ENCODE results near the gene APOL1. TPM values are rescaled to one million over a fixed set of nuclear protein-coding genes. Genes with fewer than 3 reads are reported as not detected.

Gene APOL1
- polyA plus RNA-seq, 1 of the 3 experiments (the other 2 are of a cell fraction) = 0.56 TPM

GRCh38 chr22:36298118-36298517, 45.2 kb downstream of the APOL1 start (continued):
- TF ChIP-seq CTCF (IDR thresholded peaks at IDR 0.05) = no peak
- no peak for TF ChIP-seq EZH2phosphoT487 (IDR thresholded peaks at IDR 0.05; ENCODE audit: borderline replicate concordance, low read depth)
- TF ChIP-seq CHD2 (IDR thresholded peaks at IDR 0.05; ENCODE audit: low read length, partially characterized antibody) = no peak

GRCh38 chr22:36298601-36299000, 45.7 kb downstream of the APOL1 start:
- 93% methylated on average over 6 of the region's 13 CpGs for WGBS (ENCODE audit: low lambda C conversion rate)
- ChIA-PET CTCF (interaction anchor here (0.7 to 13.6 kb wide), 5 partner anchors 14 to 172 kb away, joined by 3 to 329 read pairs (median 34); no protein-coding TSS in a partner anchor), POLR2A (no interaction called here)
- DNase-seq = no peak
- H3K27me3 ChIP-seq (ENCODE audit: insufficient read depth) = no peaks in the 10 kb centered on the region
- peaks cover 82% of the 10 kb centered on the region for H4K20me1 ChIP-seq (ENCODE audit: insufficient read depth)
- peak overlapping the region in 1 of 2 experiments; percentile 15; a peak in 2 of 4 replicates for H3K27ac ChIP-seq (ENCODE audit: low read depth in 2 of 2, low read length in 1 of 2)
- no peaks in the 10 kb centered on the region for H3K9me2 ChIP-seq
- no peaks in the 10 kb centered on the region for H3K9me3 ChIP-seq
- peaks cover 93 to 94% of the 10 kb centered on the region in 2 experiments for H3K36me3 ChIP-seq (replicated peaks in 1 of 2; ENCODE audit: control insufficient read depth in 1 of 2, insufficient read depth in 2 of 2, low read length in 1 of 2)
- no peak overlapping the region for H3K4me2 ChIP-seq
- TF ChIP-seq GABPA (IDR thresholded peaks at IDR 0.05; ENCODE audit: low read depth) = no peak
- no peak for TF ChIP-seq CHD2 (IDR thresholded peaks at IDR 0.05; ENCODE audit: low read length, partially characterized antibody)
- TF ChIP-seq RFX5 (IDR thresholded peaks at IDR 0.05; ENCODE audit: low read length) = no peak
- no peak for TF ChIP-seq EP300 (IDR thresholded peaks at IDR 0.05; ENCODE audit: borderline replicate concordance in 1 of 2, low read depth in 1 of 2, low read length in 1 of 2)
- no peak for TF ChIP-seq SIN3A (IDR thresholded peaks at IDR 0.05; ENCODE audit: borderline replicate concordance, low read depth, low read length)
- no peak for TF ChIP-seq CTCF (IDR thresholded peaks at IDR 0.05)
- TF ChIP-seq TAF1 (IDR thresholded peaks at IDR 0.05; ENCODE audit: borderline replicate concordance, low read depth, low read length) = no peak
- no peak for TF ChIP-seq TCF12 (IDR thresholded peaks at IDR 0.05)
- no peak for TF ChIP-seq ELF1 (IDR thresholded peaks at IDR 0.05)
- no peak for TF ChIP-seq MAX (IDR thresholded peaks at IDR 0.05; ENCODE audit: low read depth)
- no peak for TF ChIP-seq PBX3 (IDR thresholded peaks at IDR 0.05)
- no peak for TF ChIP-seq POLR2AphosphoS5 (IDR thresholded peaks at IDR 0.05; ENCODE audit: low read depth, low read length)
- TF ChIP-seq NFIC (IDR thresholded peaks at IDR 0.05; ENCODE audit: borderline replicate concordance) = no peak
- TF ChIP-seq FOSL2 (IDR thresholded peaks at IDR 0.05; ENCODE audit: borderline replicate concordance, low read depth) = no peak
- no peak for TF ChIP-seq GATA2 (CRISPR knock-in tag; IDR thresholded peaks at IDR 0.05)
- no peak for TF ChIP-seq USF1 (IDR thresholded peaks at IDR 0.05; ENCODE audit: borderline replicate concordance, low read depth)
- no peak for TF ChIP-seq ZBTB33 (IDR thresholded peaks at IDR 0.05; ENCODE audit: borderline replicate concordance, low read depth)
- no peak for TF ChIP-seq RXRA (IDR thresholded peaks at IDR 0.05; ENCODE audit: borderline replicate concordance, low read depth)
- no peak for TF ChIP-seq NRF1 (IDR thresholded peaks at IDR 0.05; ENCODE audit: low read depth, low read length)
- peaks cover 93% of the 10 kb centered on the region for H3K79me2 ChIP-seq (ENCODE audit: insufficient read depth)
- no peak overlapping the region for H3K9ac ChIP-seq
- no peaks in the 10 kb centered on the region for H3K4me1 ChIP-seq (ENCODE audit: control insufficient read depth in 1 of 2, insufficient read depth in 2 of 2, low read depth in 1 of 2, low read length in 1 of 2)
- no peak overlapping the region for H3K4me3 ChIP-seq (ENCODE audit: low read depth in 2 of 2, low read length in 1 of 2)
- H2AFZ ChIP-seq (ENCODE audit: low read depth) = no peak overlapping the region
- H3F3A ChIP-seq (replicated peaks; ENCODE audit: insufficient read depth) = peaks cover 75% of the 10 kb centered on the region
